Placental pericyte (primary cell): ENCODE results near the gene HS3ST2. TPM values are rescaled to one million over a fixed set of nuclear protein-coding genes. Genes with fewer than 3 reads are reported as not detected.

Experiments used
- total RNA-seq: library from RNA; depleted of rRNA; stranded (reverse); fragments of >200 nt; gene quantifications from 2 replicates; pipeline ENCODE4 v1.2.3, GENCODE V29; 2012

The HS3ST2 gene
- not detected in 2 replicates for total RNA-seq

DNA sequence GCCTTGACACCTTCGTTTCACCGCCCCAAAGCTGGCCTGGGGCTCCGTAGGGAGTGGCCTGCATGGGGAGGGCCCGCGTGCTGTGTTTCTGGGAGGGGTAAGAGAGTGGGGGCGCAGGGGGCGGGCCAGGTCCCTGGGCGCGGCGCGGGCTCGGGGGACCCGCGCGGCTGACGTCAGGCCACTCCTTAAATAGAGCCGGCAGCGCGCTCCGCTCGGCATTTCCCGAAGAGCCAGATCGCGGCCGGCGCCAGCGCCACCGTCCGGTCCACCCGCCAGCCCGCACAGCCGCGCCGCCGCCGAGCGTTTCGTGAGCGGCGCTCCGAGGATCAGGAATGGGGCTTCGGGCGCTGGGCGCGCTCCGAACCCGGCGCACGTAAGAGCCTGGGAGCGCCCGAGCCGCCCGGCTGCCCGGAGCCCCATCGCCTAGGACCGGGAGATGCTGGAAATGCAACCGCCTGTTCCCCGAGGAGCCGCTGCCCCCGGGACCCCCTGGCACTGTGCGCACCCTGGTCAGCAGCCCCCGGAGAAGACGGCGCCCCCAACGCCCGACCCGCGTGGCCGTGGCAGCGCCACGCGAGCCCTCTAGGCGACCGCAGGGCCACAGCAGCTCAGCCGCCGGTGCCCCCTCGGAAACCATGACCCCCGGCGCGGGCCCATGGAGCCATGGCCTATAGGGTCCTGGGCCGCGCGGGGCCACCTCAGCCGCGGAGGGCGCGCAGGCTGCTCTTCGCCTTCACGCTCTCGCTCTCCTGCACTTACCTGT lies at the start of gene HS3ST2:
Gene HS3ST2 (plus strand): TSS at position 215 of the 763 bp plus-strand sequence. CDS start 449 bp downstream, at position 664.

